IPS-11a (cell line): Measurements from ENCODE around the gene MYO16.

ENCODE experiments used
- H3K4me3 ChIP-seq: one replicate; pipeline ENCODE4 v1.5.1; 2013; ENCODE audit warnings: low read depth, low read length, control low read depth

MYO16 gene

GRCh38 chr13:108926862-108927261 is 297.5 kb downstream of the MYO16 start:
- H3K4me3 ChIP-seq, result no peak overlapping the region

GRCh38 chr13:108927615-108928014 is 298.2 kb downstream of the MYO16 start:
- H3K4me3 ChIP-seq, result no peak overlapping the region

GRCh38 chr13:108929532-108930206 is 300.3 kb downstream of the MYO16 start:
- H3K4me3 ChIP-seq, result no peak overlapping the region

- H3K4me3 ChIP-seq, result no peak overlapping the region
These were observed 302.8 kb downstream of the MYO16 start for GRCh38 chr13:108932196-108932595.

- H3K4me3 ChIP-seq, result no peak overlapping the region
These were observed 303.6 kb downstream of the MYO16 start for GRCh38 chr13:108933061-108933460.

GRCh38 chr13:108938155-108938554 is 308.7 kb downstream of the MYO16 start:
- no peak overlapping the region for H3K4me3 ChIP-seq

GRCh38 chr13:108940121-108940520 is 310.7 kb downstream of the MYO16 start:
- H3K4me3 ChIP-seq, result no peak overlapping the region

GRCh38 chr13:108943842-108944241 is 314.4 kb downstream of the MYO16 start:
- H3K4me3 ChIP-seq, result no peak overlapping the region

- H3K4me3 ChIP-seq, result no peak overlapping the region
These were observed 315.3 kb downstream of the MYO16 start for GRCh38 chr13:108944760-108945159.

- no peak overlapping the region for H3K4me3 ChIP-seq
These were observed 318.2 kb downstream of the MYO16 start for GRCh38 chr13:108947551-108948030.

GRCh38 chr13:108948251-108948671 is 318.9 kb downstream of the MYO16 start:
- no peak overlapping the region for H3K4me3 ChIP-seq

GRCh38 chr13:108950333-108951010 is 321.1 kb downstream of the MYO16 start:
- H3K4me3 ChIP-seq, result no peak overlapping the region

- H3K4me3 ChIP-seq, result no peak overlapping the region
These were observed 326.3 kb downstream of the MYO16 start for GRCh38 chr13:108955741-108956140.

- H3K4me3 ChIP-seq, result no peak overlapping the region
These were observed 328.1 kb downstream of the MYO16 start for GRCh38 chr13:108957369-108958012.

- no peak overlapping the region for H3K4me3 ChIP-seq
These were observed 328.6 kb downstream of the MYO16 start for GRCh38 chr13:108958013-108958376.

- H3K4me3 ChIP-seq, result no peak overlapping the region
These were observed 329.8 kb downstream of the MYO16 start for GRCh38 chr13:108959234-108959633.

- no peak overlapping the region for H3K4me3 ChIP-seq
These were observed 330.6 kb downstream of the MYO16 start for GRCh38 chr13:108960006-108960405.

- no peak overlapping the region for H3K4me3 ChIP-seq
These were observed 332.2 kb downstream of the MYO16 start for GRCh38 chr13:108961542-108962125.

GRCh38 chr13:108962654-108963053 is 333.2 kb downstream of the MYO16 start:
- no peak overlapping the region for H3K4me3 ChIP-seq

GRCh38 chr13:108963276-108963810 is 333.9 kb downstream of the MYO16 start:
- no peak overlapping the region for H3K4me3 ChIP-seq

GRCh38 chr13:108963846-108964600 is 334.6 kb downstream of the MYO16 start:
- H3K4me3 ChIP-seq, result no peak overlapping the region
